Measurements from ENCODE around the gene SLC25A13. TPM values are rescaled to one million over a fixed set of nuclear protein-coding genes. Genes with fewer than 3 reads are reported as not detected.
A peak's percentile ranks its signal among the peaks of the same experiment; 100 is the strongest.

SLC25A13 gene
- total and polyA plus RNA-seq, 3 experiments from 2014 or later, result 9.7 to 13.8 (median 10.8) TPM

DNA sequence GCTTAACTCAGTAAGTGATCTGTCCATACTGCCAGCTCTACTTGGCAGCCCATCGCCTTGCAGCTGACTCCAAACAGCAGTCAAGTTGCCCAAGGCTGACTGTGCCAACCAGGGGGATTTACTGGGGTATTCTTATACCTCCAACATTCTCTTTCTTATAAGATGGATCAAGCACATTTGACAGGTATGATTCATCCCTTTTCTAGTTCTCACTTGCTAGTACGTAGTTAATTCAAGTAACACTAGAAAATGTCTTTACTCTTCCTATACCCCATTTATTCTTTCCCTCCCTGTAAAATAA lies 77.0 kb downstream of the SLC25A13 start:
- H3K27me3 Mint-ChIP-seq, result peaks cover 0 to 1% of the 10 kb centered on the region in 2 donors
- Histone ChIP-seq H3K36me3 (ENCODE audit: insufficient read depth, low read length) (no peaks in the 10 kb centered on the region), H3K4me1 (ENCODE audit: insufficient read depth, low read length) (no peaks in the 10 kb centered on the region), H3K9me3 (ENCODE audit: low read length) (no peaks in the 10 kb centered on the region), H3K4me3 (ENCODE audit: low read length) (no peak overlapping the region), H3K27me3 (ENCODE audit: insufficient read depth, low read length, poor library complexity, severe bottlenecking) (no peaks in the 10 kb centered on the region), H3K27ac (ENCODE audit: low read depth, low read length) (no peak overlapping the region)
- H3K36me3 Mint-ChIP-seq, result peaks cover 0 to 6% (median 5%) of the 10 kb centered on the region in 3 donors
- no peak overlapping the region for H3K4me3 Mint-ChIP-seq
- ChIA-PET POLR2A (no interaction called here), CTCF (no interaction called here)
- H3K4me1 Mint-ChIP-seq, result peaks cover 8 to 17% (median 17%) of the 10 kb centered on the region in 3 donors
- H3K9me3 Mint-ChIP-seq, result no peaks in the 10 kb centered on the region
- no peak overlapping the region for H3K27ac Mint-ChIP-seq
- DNase-seq, result no peak

DNA sequence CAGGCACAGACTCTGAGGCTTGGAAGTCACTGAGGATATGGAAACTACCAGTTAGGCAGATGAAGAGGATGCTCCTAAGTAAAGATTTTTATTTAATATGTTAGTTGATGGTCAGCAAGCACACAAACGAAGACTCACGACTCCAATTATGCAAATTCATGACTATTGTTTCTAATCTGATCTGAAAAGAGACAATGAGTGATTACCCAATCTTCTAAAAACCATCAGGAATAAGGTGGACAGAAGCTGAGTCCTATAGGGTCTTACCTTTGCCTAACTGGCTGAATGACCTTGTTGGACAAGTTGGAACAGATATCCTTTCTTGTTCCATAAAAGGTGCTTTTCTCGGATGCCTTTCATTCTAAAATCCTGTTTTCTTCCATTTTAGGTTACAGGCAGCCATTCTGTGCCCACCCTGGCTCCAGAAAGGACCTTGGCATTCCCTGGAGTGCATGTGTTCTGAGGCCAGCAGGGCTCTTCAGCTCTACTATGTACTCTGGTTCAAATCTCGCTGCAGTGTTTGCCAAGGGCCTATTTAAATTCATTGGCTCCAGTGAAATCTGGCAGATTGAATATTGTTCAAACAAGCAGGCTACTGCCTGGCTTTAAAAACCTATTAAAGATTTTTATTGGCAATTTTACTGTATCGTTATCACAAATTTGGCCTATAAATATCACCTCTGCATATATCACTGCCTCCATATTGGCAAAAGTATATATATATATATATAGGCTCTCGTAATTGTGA lies 77.5 kb downstream of the SLC25A13 start:
- Histone ChIP-seq H3K27me3 (ENCODE audit: insufficient read depth, low read length, poor library complexity, severe bottlenecking) (no peaks in the 10 kb centered on the region), H3K27ac (ENCODE audit: low read depth, low read length) (no peak overlapping the region), H3K4me3 (ENCODE audit: low read length) (no peak overlapping the region), H3K9me3 (ENCODE audit: low read length) (no peaks in the 10 kb centered on the region), H3K4me1 (ENCODE audit: insufficient read depth, low read length) (no peaks in the 10 kb centered on the region), H3K36me3 (ENCODE audit: insufficient read depth, low read length) (no peaks in the 10 kb centered on the region)
- H3K9me3 Mint-ChIP-seq, result no peaks in the 10 kb centered on the region
- ChIA-PET CTCF (no interaction called here), POLR2A (no interaction called here)
- peaks cover 8 to 17% (median 17%) of the 10 kb centered on the region in 3 donors for H3K4me1 Mint-ChIP-seq
- DNase-seq, result no peak
- H3K27me3 Mint-ChIP-seq, result peaks cover 0 to 1% of the 10 kb centered on the region in 2 donors
- no peak overlapping the region for H3K27ac Mint-ChIP-seq
- peaks cover 0 to 6% (median 6%) of the 10 kb centered on the region in 3 donors for H3K36me3 Mint-ChIP-seq
- H3K4me3 Mint-ChIP-seq, result no peak overlapping the region

DNA sequence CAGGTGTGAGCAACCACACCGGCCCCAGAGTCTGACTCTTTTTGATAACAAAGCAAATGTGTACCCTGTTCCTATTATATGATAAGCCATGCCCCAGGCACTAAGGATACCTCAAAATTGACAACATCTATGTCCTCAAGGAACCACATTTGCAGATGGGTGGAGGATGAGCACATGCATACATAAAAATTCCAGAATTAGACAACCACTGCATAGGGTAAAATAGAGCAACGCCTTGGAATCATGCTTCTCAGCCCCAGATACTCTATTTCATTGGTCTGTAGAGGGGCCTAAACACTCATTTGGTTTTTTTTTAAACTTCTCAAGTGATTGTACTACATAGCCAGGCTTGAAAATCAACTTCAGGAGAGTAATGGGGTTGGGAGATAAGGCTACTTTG lies 78.7 kb downstream of the SLC25A13 start:
- Histone ChIP-seq H3K36me3 (ENCODE audit: insufficient read depth, low read length) (no peaks in the 10 kb centered on the region), H3K4me1 (ENCODE audit: insufficient read depth, low read length) (no peaks in the 10 kb centered on the region), H3K9me3 (ENCODE audit: low read length) (no peaks in the 10 kb centered on the region), H3K4me3 (ENCODE audit: low read length) (no peak overlapping the region), H3K27me3 (ENCODE audit: insufficient read depth, low read length, poor library complexity, severe bottlenecking) (no peaks in the 10 kb centered on the region), H3K27ac (ENCODE audit: low read depth, low read length) (no peak overlapping the region)
- H3K4me3 Mint-ChIP-seq, result peak overlapping the region in 1 of 7 donors; percentile 42
- peaks cover 8 to 17% (median 17%) of the 10 kb centered on the region in 3 donors for H3K4me1 Mint-ChIP-seq
- no peaks in the 10 kb centered on the region for H3K9me3 Mint-ChIP-seq
- DNase-seq, result no peak
- peak overlapping the region in 1 of 8 donors; percentile 77 for H3K27ac Mint-ChIP-seq
- POLR2A ChIA-PET, result no interaction called here
- H3K36me3 Mint-ChIP-seq, result peaks cover 0 to 6% (median 6%) of the 10 kb centered on the region in 3 donors
- CTCF ChIA-PET, result no interaction called here
- H3K27me3 Mint-ChIP-seq, result peaks cover 0 to 1% of the 10 kb centered on the region in 2 donors

DNA sequence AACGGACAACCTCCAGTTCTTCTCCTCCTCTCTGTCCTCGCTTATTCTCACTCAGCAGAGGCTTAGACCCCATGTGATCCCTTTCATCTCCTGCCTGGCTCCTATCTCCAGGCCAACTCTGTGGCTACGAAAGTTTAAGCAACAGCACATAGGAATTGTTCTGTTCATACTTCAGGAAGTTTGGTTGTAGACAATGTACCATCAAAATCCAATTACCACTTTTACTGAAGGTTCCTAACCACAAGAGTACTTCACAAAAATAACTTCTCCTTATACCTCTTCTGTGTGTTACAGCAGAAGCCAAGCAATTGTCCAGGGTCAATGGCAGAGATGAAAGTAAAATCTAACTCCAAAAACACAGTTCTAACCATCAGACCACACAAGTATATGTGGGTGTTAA lies 80.0 kb downstream of the SLC25A13 start:
- peaks cover 0 to 6% (median 6%) of the 10 kb centered on the region in 3 donors for H3K36me3 Mint-ChIP-seq
- H3K4me3 Mint-ChIP-seq, result no peak overlapping the region
- no peaks in the 10 kb centered on the region for H3K4me1 ChIP-seq (ENCODE audit: insufficient read depth, low read length)
- H3K4me3 ChIP-seq (ENCODE audit: low read length), result no peak overlapping the region
- H3K36me3 ChIP-seq (ENCODE audit: insufficient read depth, low read length), result no peaks in the 10 kb centered on the region
- H3K9me3 Mint-ChIP-seq, result no peaks in the 10 kb centered on the region
- no peaks in the 10 kb centered on the region for H3K27me3 ChIP-seq (ENCODE audit: insufficient read depth, low read length, poor library complexity, severe bottlenecking)
- H3K27ac ChIP-seq (ENCODE audit: low read depth, low read length), result no peak overlapping the region
- ChIA-PET POLR2A (no interaction called here), CTCF (no interaction called here)
- H3K4me1 Mint-ChIP-seq, result peaks cover 8 to 24% (median 17%) of the 10 kb centered on the region in 3 donors
- peak overlapping the region in 3 of 8 donors; percentile 56 to 74 (median 56) for H3K27ac Mint-ChIP-seq
- no peak for DNase-seq
- peaks cover 0 to 1% of the 10 kb centered on the region in 2 donors for H3K27me3 Mint-ChIP-seq
- H3K9me3 ChIP-seq (ENCODE audit: low read length), result no peaks in the 10 kb centered on the region

DNA sequence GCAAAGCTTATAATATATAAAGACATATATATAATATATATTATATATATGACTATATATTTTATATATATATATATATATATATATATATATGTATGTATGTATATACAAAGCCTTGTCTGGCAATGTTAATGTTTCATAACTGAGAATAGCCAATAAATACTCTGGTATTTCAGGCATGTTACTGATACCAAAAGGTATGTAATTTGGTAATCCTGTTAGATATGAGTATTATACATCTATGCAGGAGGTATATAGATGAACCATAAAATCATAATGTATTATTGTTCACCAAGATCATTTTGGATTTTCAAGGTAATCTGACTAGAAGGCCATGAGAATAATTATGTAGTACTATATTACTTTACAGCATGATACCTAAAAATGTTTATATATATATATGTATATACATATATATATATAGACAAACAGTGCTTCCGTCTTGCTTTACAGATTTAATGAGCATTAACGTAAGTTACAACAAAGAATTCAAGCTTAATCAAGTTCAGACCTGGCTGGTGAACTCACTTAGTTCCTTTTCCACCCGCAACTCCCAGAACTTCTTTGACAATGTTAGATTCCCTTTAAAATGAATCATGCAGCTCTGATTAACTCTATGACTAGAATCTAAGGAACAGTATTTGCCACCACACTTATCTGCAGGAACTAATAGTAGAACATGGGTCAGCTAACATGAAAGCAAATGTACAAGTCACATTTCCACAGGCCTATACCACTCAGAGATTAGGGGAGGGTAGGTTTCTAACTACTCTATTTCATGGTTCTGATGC lies 82.7 kb downstream of the SLC25A13 start:
- peaks cover 0 to 1% of the 10 kb centered on the region in 2 donors for H3K27me3 Mint-ChIP-seq
- peaks cover 8 to 25% (median 18%) of the 10 kb centered on the region in 3 donors for H3K4me1 Mint-ChIP-seq
- POLR2A ChIA-PET, result no interaction called here

DNA sequence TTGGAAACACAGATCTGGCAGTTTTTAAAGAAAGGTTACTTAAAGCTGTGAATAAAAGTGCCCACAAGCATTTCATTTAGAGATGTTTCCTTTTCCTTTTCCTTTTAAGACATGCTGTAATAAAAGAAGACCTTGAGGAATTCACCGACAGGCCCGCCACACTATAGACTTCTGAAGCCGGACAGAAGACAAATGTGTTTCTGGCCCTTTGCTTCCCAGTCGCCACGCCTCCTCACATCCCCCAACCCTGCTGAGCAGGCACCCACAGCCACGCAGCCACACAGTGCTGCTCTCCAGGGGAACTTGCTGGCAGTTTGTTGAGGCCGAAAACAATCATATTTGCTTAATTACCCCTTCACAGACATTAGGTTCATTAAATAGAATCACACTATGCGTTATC lies 83.4 kb downstream of the SLC25A13 start:
- POLR2A ChIA-PET, result no interaction called here
- Mint-ChIP-seq H3K4me1 (peaks cover 6 to 20% (median 15%) of the 10 kb centered on the region in 3 donors), H3K27me3 (no peaks in the 10 kb centered on the region), H3K27ac (no peak overlapping the region), H3K36me3 (peaks cover 6 to 10% (median 9%) of the 10 kb centered on the region in 3 donors), H3K9me3 (no peaks in the 10 kb centered on the region), H3K4me3 (no peak overlapping the region)
- Histone ChIP-seq H3K4me3 (ENCODE audit: low read length) (no peak overlapping the region), H3K9me3 (ENCODE audit: low read length) (no peaks in the 10 kb centered on the region), H3K27ac (ENCODE audit: low read depth, low read length) (peak overlapping the region; percentile 1), H3K27me3 (ENCODE audit: insufficient read depth, low read length, poor library complexity, severe bottlenecking) (no peaks in the 10 kb centered on the region), H3K4me1 (ENCODE audit: insufficient read depth, low read length) (no peaks in the 10 kb centered on the region), H3K36me3 (ENCODE audit: insufficient read depth, low read length) (no peaks in the 10 kb centered on the region)
- CTCF ChIA-PET, result no interaction called here
- no peak for DNase-seq

More for the DNA sequence above, 82.7 kb downstream of the SLC25A13 start:
- no peaks in the 10 kb centered on the region for H3K4me1 ChIP-seq (ENCODE audit: insufficient read depth, low read length)
- CTCF ChIA-PET, result no interaction called here
- Mint-ChIP-seq H3K36me3 (peaks cover 5 to 8% (median 6%) of the 10 kb centered on the region in 3 donors), H3K27ac (no peak overlapping the region), H3K4me3 (no peak overlapping the region), H3K9me3 (no peaks in the 10 kb centered on the region)
- H3K27me3 ChIP-seq (ENCODE audit: insufficient read depth, low read length, poor library complexity, severe bottlenecking), result no peaks in the 10 kb centered on the region
- no peaks in the 10 kb centered on the region for H3K36me3 ChIP-seq (ENCODE audit: insufficient read depth, low read length)
- H3K4me3 ChIP-seq (ENCODE audit: low read length), result no peak overlapping the region
- no peaks in the 10 kb centered on the region for H3K9me3 ChIP-seq (ENCODE audit: low read length)
- no peak for DNase-seq
- no peak overlapping the region for H3K27ac ChIP-seq (ENCODE audit: low read depth, low read length)

DNA sequence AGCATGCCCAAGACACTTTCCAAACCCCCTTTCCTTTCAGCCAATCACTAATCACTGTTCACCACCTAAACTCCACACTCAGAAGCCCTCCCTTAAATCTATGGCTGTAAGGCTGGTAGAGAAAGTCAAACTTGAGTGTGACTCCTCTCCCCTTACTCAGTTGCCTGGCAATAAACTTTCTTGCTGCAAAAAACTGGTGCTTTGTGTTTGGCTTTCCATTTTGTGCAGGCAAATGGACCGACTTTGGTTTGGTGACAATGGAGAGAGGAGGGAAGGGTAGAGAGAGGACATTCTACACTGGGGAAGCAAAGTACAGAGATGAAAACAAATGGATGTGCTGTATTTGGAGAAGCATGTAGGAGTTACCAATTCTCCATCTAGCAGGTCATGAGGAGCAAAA lies 84.9 kb downstream of the SLC25A13 start:
- no peak overlapping the region for H3K4me3 Mint-ChIP-seq
- Histone ChIP-seq H3K36me3 (ENCODE audit: insufficient read depth, low read length) (no peaks in the 10 kb centered on the region), H3K9me3 (ENCODE audit: low read length) (no peaks in the 10 kb centered on the region), H3K4me3 (ENCODE audit: low read length) (no peak overlapping the region), H3K27ac (ENCODE audit: low read depth, low read length) (peak overlapping the region; percentile 35), H3K4me1 (ENCODE audit: insufficient read depth, low read length) (no peaks in the 10 kb centered on the region), H3K27me3 (ENCODE audit: insufficient read depth, low read length, poor library complexity, severe bottlenecking) (no peaks in the 10 kb centered on the region)
- CTCF ChIA-PET, result no interaction called here
- DNase-seq, result no peak
- peaks cover 4 to 8% (median 6%) of the 10 kb centered on the region in 3 donors for H3K4me1 Mint-ChIP-seq
- POLR2A ChIA-PET, result no interaction called here
- no peaks in the 10 kb centered on the region for H3K27me3 Mint-ChIP-seq
- peaks cover 9 to 13% (median 10%) of the 10 kb centered on the region in 3 donors for H3K36me3 Mint-ChIP-seq
- peak overlapping the region in 1 of 8 donors; percentile 71 for H3K27ac Mint-ChIP-seq
- H3K9me3 Mint-ChIP-seq, result no peaks in the 10 kb centered on the region

All from CD8-positive, alpha-beta memory T cell (primary cell).